ENCODE measurements around the gene PPM1B. TPM values are rescaled to one million over a fixed set of nuclear protein-coding genes. Genes with fewer than 3 reads are reported as not detected.

Gene PPM1B
- polyA plus RNA-seq, 1 donor from 2014 or later: 40.7 TPM

DNA sequence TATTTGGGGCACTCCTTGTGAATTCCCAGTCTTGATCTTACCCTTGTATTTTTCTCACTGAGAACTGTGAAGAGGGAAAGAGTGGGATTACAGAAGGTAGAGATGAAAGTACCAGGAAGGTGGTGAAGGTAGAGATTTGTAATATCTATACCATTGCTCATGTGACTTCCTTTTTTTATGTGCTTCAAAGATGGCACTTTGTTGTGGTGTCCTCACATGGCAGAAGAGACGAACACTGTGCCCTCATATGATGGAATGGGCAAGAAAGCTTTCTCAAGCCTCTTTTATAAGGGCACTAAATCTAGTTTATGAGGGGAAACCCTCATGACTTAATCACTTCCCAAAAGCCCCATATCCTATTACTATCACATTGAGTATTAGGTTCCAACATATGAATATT, 28.9 kb upstream of the PPM1B start:
- Mint-ChIP-seq H3K27ac (no peak overlapping the region), H3K4me1 (peaks cover 0 to 3% (median 0%) of the 10 kb centered on the region in 3 donors), H3K27me3 (peaks cover 7% of the 10 kb centered on the region), H3K4me3 (no peak overlapping the region), H3K36me3 (peaks cover 2% of the 10 kb centered on the region), H3K9me3 (no peaks in the 10 kb centered on the region)

DNA sequence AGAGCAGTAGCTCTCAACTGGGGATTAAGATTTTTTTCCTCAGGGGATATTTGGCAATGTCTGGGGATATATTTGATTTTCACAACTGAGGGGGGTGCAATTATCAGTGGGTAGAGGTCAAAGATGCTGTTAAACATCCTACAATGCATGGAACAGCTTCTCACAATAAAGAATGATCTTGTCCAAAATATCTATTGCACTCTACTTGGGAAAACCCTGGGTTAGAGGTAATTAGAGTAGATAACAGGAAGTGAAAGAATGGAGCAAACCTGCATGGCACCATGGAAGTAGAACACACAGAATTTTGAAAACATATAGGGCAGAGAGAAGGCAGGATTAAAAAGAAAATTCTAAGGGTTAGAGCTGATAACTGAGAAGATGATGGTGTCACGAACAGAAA, 26.4 kb upstream of the PPM1B start:
- Mint-ChIP-seq H3K4me3 (no peak overlapping the region), H3K4me1 (peaks cover 0 to 3% (median 0%) of the 10 kb centered on the region in 3 donors), H3K36me3 (peaks cover 2% of the 10 kb centered on the region), H3K9me3 (no peaks in the 10 kb centered on the region), H3K27me3 (peaks cover 9% of the 10 kb centered on the region), H3K27ac (no peak overlapping the region)

GRCh38 chr2:44143701-44144100, 25.0 kb upstream of the PPM1B start:
- Mint-ChIP-seq H3K27ac (peak overlapping the region in 1 of 3 donors; percentile 69), H3K36me3 (peaks cover 2% of the 10 kb centered on the region)

DNA sequence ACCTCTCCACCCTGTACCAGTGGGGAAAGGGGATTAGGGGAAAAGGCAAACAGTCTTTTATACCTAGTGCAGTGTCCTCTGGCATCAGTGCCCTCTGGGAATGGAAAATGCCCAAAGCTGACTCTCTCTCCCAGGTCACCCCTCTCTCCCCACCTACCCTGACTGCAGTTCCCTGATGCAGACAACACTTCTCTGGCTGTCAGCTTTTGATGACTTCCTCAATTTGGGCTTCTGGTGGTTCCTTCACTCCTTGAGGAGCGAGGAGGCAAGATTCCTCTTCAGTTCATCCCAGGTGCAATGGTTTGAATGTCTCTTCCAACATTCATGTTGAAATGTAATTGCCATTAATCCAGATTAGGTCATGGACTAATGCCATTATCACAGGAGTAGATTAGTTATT, 19.7 kb upstream of the PPM1B start:
- no peak overlapping the region for H3K27ac Mint-ChIP-seq
- peaks cover 2% of the 10 kb centered on the region for H3K27me3 Mint-ChIP-seq
- no peaks in the 10 kb centered on the region for H3K4me1 Mint-ChIP-seq
- H3K36me3 Mint-ChIP-seq: peaks cover 2% of the 10 kb centered on the region
- no peak overlapping the region for H3K4me3 Mint-ChIP-seq
- peaks cover 0 to 3% (median 0%) of the 10 kb centered on the region in 3 donors for H3K9me3 Mint-ChIP-seq

More at GRCh38 chr2:44143701-44144100, 25.0 kb upstream of the PPM1B start:
- H3K9me3 Mint-ChIP-seq: no peaks in the 10 kb centered on the region
- H3K4me1 Mint-ChIP-seq: peaks cover 0 to 3% (median 0%) of the 10 kb centered on the region in 3 donors
- H3K27me3 Mint-ChIP-seq: peaks cover 9% of the 10 kb centered on the region
- no peak overlapping the region for H3K4me3 Mint-ChIP-seq

DNA sequence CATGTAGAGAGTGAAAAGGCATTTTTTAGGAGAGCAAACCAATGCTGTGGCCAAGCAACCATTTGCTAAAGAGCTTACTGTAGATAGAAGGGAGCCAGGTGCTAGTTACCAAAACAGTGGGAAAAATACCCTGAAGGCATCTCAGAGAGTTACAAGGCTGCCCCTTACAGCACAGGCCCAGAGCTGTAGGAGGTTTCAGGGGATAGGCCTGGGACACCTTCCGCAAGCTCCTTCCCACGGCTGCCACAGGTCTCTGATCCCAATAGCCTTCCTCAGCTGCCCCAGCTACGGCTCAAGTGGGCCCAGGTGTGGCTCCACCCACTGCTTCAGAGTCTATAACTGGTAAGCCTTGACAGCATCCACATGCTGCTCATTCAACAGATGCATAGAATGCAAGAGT, 18.2 kb upstream of the PPM1B start:
- Mint-ChIP-seq H3K36me3 (peaks cover 2% of the 10 kb centered on the region), H3K27me3 (peaks cover 2% of the 10 kb centered on the region), H3K27ac (no peak overlapping the region), H3K4me1 (no peaks in the 10 kb centered on the region), H3K9me3 (peaks cover 0 to 3% (median 0%) of the 10 kb centered on the region in 3 donors), H3K4me3 (peak overlapping the region in 1 of 4 donors; percentile 24)

DNA sequence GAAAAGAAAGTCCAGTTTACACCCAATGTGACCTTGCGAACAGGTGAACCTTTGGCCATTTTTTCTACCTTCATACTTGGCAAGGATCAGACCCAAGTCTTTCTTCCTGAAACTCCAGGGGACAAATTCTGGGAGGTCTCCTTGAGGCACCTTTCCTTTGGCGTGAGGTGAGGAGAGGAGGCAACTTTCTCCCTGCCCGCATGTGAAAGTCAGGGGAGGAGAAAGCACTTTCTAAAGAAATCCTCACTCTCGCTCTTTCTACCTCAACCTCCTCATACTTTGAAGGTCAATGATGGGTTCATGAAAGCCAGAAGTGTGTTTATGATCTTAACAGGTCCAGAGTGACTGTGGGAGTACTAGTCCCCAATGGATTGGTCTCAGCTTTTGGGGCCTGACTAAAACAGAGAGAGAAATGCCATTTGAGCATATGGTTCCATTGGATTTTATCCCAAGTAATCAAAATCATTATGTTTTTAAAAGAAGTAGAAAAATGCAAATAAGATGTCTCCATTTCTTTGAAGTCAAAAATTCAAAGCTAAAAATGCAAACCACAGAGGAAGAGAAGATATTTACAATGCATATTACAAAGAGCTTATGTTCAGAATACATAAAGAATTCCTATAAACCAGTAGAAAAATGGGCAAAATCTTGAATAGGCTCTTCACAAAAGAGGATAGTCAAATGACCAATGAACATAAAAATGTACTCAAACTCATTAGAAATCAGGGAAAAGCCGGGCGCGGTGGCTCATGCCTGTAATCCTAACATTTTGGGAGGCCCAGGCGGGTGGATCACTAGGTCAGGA, 15.6 kb upstream of the PPM1B start:
- Mint-ChIP-seq H3K4me1 (peaks cover 0 to 1% (median 0%) of the 10 kb centered on the region in 3 donors), H3K27me3 (no peaks in the 10 kb centered on the region), H3K36me3 (peaks cover 2% of the 10 kb centered on the region), H3K9me3 (peaks cover 0 to 3% (median 0%) of the 10 kb centered on the region in 3 donors), H3K27ac (no peak overlapping the region), H3K4me3 (no peak overlapping the region)

- Mint-ChIP-seq H3K4me1 (peaks cover 0 to 1% (median 0%) of the 10 kb centered on the region in 3 donors), H3K27ac (no peak overlapping the region), H3K9me3 (peaks cover 0 to 3% (median 0%) of the 10 kb centered on the region in 3 donors), H3K4me3 (no peak overlapping the region), H3K27me3 (no peaks in the 10 kb centered on the region), H3K36me3 (no peaks in the 10 kb centered on the region)
Observed at GRCh38 chr2:44155666-44156446, 12.8 kb upstream of the PPM1B start.

GRCh38 chr2:44163777-44164176, 4.9 kb upstream of the PPM1B start:
- Mint-ChIP-seq H3K27me3 (peaks cover 3% of the 10 kb centered on the region), H3K27ac (no peak overlapping the region), H3K4me3 (no peak overlapping the region), H3K9me3 (no peaks in the 10 kb centered on the region), H3K36me3 (no peaks in the 10 kb centered on the region), H3K4me1 (peaks cover 0 to 7% (median 4%) of the 10 kb centered on the region in 3 donors)

- H3K27me3 Mint-ChIP-seq: peaks cover 3% of the 10 kb centered on the region
- H3K36me3 Mint-ChIP-seq: no peaks in the 10 kb centered on the region
- no peaks in the 10 kb centered on the region for H3K9me3 Mint-ChIP-seq
- no peak overlapping the region for H3K4me3 Mint-ChIP-seq
- H3K4me1 Mint-ChIP-seq: peaks cover 0 to 8% (median 6%) of the 10 kb centered on the region in 3 donors
- H3K27ac Mint-ChIP-seq: no peak overlapping the region
Observed at GRCh38 chr2:44164617-44165016, 4.1 kb upstream of the PPM1B start.

- peaks cover 3% of the 10 kb centered on the region for H3K27me3 Mint-ChIP-seq
- no peaks in the 10 kb centered on the region for H3K36me3 Mint-ChIP-seq
- H3K4me3 Mint-ChIP-seq: peak overlapping the region in 1 of 4 donors; percentile 28
- H3K27ac Mint-ChIP-seq: no peak overlapping the region
- H3K4me1 Mint-ChIP-seq: peaks cover 4 to 19% (median 15%) of the 10 kb centered on the region in 3 donors
- H3K9me3 Mint-ChIP-seq: no peaks in the 10 kb centered on the region
Observed at GRCh38 chr2:44166096-44166495, 2.6 kb upstream of the PPM1B start.

DNA sequence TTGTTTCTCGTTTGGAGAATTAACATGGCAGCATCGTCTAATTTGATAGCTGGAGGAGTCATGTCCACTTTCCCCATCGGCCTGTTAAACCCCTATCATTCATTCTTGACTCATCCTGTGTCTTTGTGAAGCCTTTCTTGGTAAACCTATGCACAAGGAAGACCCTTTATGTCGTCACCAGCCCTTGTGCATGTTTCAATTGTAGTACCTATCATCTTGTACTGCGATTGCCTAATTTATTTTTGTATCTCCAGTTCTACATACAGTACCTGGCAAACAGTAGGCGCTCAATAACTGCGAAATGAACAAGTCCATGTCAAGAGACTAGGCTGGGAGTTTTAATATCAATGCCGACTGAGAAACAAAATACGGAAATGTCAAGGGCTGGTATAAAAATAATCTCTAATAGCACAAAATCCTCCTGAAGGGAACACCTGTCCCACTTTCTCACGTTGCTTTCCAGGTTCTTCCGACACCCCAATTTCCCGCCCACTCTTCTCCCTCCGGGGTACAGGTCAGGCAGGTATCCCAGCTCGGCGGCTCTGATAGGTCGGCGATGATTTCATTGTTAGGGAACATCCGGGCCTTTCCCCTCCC, 1.3 kb upstream of the PPM1B start:
- Mint-ChIP-seq H3K4me1 (peaks cover 4 to 22% (median 19%) of the 10 kb centered on the region in 3 donors), H3K27ac (peak overlapping the region; percentile 98 to 100 (median 99)), H3K9me3 (no peaks in the 10 kb centered on the region), H3K27me3 (no peaks in the 10 kb centered on the region), H3K36me3 (no peaks in the 10 kb centered on the region), H3K4me3 (peak overlapping the region; percentile 94 to 100 (median 98))

GRCh38 chr2:44167908-44168680, 581 bp upstream of the PPM1B start:
- Mint-ChIP-seq H3K27ac (peak overlapping the region; percentile 98 to 100 (median 99)), H3K9me3 (no peaks in the 10 kb centered on the region), H3K4me1 (peaks cover 4 to 29% (median 19%) of the 10 kb centered on the region in 3 donors), H3K4me3 (peak overlapping the region; percentile 94 to 100 (median 98)), H3K36me3 (no peaks in the 10 kb centered on the region), H3K27me3 (no peaks in the 10 kb centered on the region)

DNA sequence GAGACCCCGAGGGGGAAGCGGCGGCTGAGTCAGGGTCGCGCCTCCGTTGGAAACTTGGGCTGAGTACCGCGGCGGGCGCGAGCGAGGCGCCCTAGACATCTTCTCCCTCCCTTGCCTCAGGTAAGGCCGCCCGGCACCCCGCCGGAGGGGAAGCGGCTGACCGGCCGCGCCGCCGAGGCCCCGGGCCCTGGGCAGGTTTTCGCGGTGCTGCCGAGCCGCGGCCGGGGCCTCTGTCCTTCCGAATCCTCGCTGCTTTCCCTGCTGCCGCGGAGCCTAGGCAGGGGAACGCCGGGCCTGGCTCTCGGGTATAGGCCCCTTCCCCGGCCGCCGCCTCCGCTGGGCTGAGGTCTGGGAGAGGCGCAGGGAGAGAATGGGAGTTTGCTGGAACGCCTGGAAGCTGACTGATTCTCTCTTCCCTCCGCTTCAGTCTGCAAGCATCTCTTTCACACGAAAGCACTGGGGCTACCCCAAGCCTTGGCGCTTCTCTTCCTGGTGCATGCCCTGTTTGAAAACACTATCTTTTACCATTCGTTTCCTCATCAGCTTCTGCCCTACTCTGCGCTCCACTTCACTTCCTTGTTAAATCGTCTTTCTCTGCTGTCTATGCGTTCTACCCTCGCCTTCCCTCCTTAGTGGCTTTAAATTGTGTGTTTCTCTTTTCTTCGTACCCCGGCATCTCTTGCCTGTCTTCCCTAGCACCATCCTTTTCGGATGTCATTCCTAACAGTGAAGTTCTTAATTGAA, 652 bp downstream of the PPM1B start:
- Mint-ChIP-seq H3K27ac (peak overlapping the region; percentile 98 to 100 (median 99)), H3K27me3 (no peaks in the 10 kb centered on the region), H3K9me3 (no peaks in the 10 kb centered on the region), H3K4me1 (peaks cover 7 to 33% (median 24%) of the 10 kb centered on the region in 3 donors), H3K36me3 (no peaks in the 10 kb centered on the region), H3K4me3 (peak overlapping the region; percentile 94 to 100 (median 98))

- Mint-ChIP-seq H3K27ac (no peak overlapping the region), H3K4me3 (peak overlapping the region; percentile 87 to 99 (median 97)), H3K36me3 (no peaks in the 10 kb centered on the region), H3K27me3 (no peaks in the 10 kb centered on the region), H3K4me1 (peaks cover 10 to 41% (median 30%) of the 10 kb centered on the region in 3 donors), H3K9me3 (no peaks in the 10 kb centered on the region)
Observed at GRCh38 chr2:44170311-44170717, 1.6 kb downstream of the PPM1B start.
